Measurements from ENCODE around the gene IL1A. TPM values are rescaled to one million over a fixed set of nuclear protein-coding genes. Genes with fewer than 3 reads are reported as not detected.

The IL1A gene
- total RNA-seq, 1 donor from 2014 or later: 1.9 TPM

GRCh38 chr2:112820343-112820742, 36.0 kb upstream of the IL1A start:
- ATAC-seq: no peak
- no peaks in the 10 kb centered on the region for H3K4me1 ChIP-seq
- H3K27me3 ChIP-seq: no peaks in the 10 kb centered on the region
- no peaks in the 10 kb centered on the region for H3K36me3 ChIP-seq
- H3K4me3 ChIP-seq: no peak overlapping the region
- DNase-seq: no peak
- no peak for TF ChIP-seq CTCF (IDR thresholded peaks at IDR 0.05)
- intact Hi-C loops (cut with DNase I): no loop called here
- H3K9me3 ChIP-seq: no peaks in the 10 kb centered on the region
- no peak overlapping the region for H3K27ac ChIP-seq

GRCh38 chr2:112819081-112819480, 34.8 kb upstream of the IL1A start:
- Histone ChIP-seq H3K36me3 (no peaks in the 10 kb centered on the region), H3K4me1 (no peaks in the 10 kb centered on the region), H3K27ac (no peak overlapping the region), H3K9me3 (no peaks in the 10 kb centered on the region), H3K4me3 (no peak overlapping the region), H3K27me3 (no peaks in the 10 kb centered on the region)
- intact Hi-C loops (cut with DNase I): no loop called here
- TF ChIP-seq CTCF (IDR thresholded peaks at IDR 0.05): no peak
- no peak for ATAC-seq
- no peak for DNase-seq

GRCh38 chr2:112818094-112818902, 34.0 kb upstream of the IL1A start:
- Histone ChIP-seq H3K4me1 (no peaks in the 10 kb centered on the region), H3K27me3 (no peaks in the 10 kb centered on the region), H3K4me3 (no peak overlapping the region), H3K27ac (no peak overlapping the region), H3K36me3 (no peaks in the 10 kb centered on the region), H3K9me3 (no peaks in the 10 kb centered on the region)
- DNase-seq: no peak
- TF ChIP-seq CTCF (IDR thresholded peaks at IDR 0.05): no peak
- intact Hi-C loops (cut with DNase I): no loop called here
- ATAC-seq: peak; percentile 64

GRCh38 chr2:112817082-112817689, 32.9 kb upstream of the IL1A start:
- Histone ChIP-seq H3K4me3 (no peak overlapping the region), H3K27me3 (no peaks in the 10 kb centered on the region), H3K36me3 (no peaks in the 10 kb centered on the region), H3K27ac (no peak overlapping the region), H3K9me3 (no peaks in the 10 kb centered on the region), H3K4me1 (no peaks in the 10 kb centered on the region)
- ATAC-seq (no peak), DNase-seq (no peak)
- intact Hi-C loops (cut with DNase I): no loop called here
- no peak for TF ChIP-seq CTCF (IDR thresholded peaks at IDR 0.05)

- Histone ChIP-seq H3K4me1 (peaks cover 8% of the 10 kb centered on the region), H3K27me3 (no peaks in the 10 kb centered on the region), H3K9me3 (no peaks in the 10 kb centered on the region), H3K4me3 (no peak overlapping the region), H3K36me3 (no peaks in the 10 kb centered on the region), H3K27ac (no peak overlapping the region)
- DNase-seq (no peak), ATAC-seq (no peak)
- intact Hi-C loops (cut with DNase I): no loop called here
- no peak for TF ChIP-seq CTCF (IDR thresholded peaks at IDR 0.05)
Measured at GRCh38 chr2:112814278-112814677, 30.0 kb upstream of the IL1A start.
